Measurements from ENCODE around the gene DNMT3A.
"Not testable (repeated sequence)": the region's sequence is repeated elsewhere in the genome, so short reads cannot be mapped to it uniquely, and the experiment has no call there.

The DNMT3A gene

DNA sequence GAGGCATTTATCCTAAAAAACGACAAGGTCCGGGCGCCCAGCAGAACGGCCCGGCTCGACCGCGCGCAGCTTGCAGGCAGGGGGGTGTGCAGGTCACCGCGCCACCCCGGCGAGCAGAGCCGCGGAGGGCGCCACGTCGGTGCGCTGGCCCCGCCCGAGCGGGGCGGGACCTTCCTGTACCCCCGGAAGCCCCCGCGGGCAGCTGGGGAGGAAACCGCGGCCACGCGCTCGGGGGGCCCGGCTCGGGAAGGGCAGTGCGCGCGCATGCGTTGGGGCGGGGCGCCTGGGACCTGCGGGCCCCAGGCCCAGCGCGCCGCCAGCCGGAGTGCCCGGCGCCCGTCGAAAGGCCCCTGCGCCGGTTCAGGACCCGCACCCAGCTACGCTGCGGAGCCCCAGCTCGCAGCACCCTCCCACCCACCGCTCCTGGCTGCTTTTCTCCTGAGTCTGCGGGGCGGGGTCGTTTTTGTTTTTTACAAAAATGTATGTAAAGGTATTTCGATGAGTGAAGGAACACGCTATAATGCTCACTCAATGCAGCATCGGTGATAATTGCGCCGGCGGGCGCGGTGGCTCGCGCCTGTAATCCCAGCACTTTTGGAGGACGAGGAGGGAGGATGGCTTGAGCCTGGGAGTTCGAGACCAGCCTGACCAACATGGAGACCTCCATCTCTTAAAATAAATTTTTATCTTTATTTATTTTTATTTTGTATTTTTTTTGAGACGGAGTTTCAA lies 125.6 kb downstream of the DNMT3A start:
- peak; percentile 68 to 83 for DNase-seq (ENCODE audit: low read depth in 1 of 2, low spot score in 1 of 2)

DNA sequence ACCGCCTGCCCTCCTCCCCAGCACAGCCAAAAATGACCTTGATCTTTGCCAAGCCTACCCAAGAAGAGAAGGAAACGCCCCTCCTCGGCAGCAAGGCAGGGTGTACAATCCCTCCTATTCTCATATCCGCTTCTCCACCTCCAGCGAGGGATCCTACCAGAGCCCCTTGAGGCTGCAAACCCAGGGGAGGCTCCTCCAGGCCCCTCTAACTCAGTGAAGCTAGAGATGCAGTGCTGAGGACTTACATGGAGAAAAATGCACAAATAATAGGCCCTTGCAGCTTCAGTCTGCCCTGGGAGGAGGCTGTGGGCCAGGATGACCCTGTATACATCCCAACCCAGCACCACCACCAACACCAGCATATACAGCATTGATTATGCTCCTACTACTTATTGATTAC lies 126.5 kb downstream of the DNMT3A start:
- no peak for DNase-seq (ENCODE audit: low read depth in 1 of 2, low spot score in 1 of 2)

DNA sequence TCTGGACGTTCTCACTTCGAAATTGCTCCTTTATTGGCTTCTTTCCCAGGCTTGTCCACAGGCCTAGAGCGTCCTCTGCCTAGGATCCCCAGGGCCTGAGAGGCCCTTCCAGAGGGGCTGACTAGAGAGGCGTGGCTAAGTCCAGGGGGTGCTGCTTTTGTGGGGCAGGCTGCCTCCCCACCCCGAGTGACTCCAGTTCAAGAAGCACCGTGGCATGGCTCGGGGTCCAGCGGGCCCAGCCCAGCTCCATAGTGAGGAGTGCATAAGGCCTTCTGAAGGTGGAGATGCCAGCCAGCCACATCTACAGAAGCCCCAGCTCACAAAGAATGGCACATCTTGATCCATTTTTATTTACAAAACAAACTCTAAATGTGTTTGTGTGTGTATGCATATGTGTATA lies 128.5 kb downstream of the DNMT3A start:
- DNase-seq (ENCODE audit: low read depth in 1 of 2, low spot score in 1 of 2): no peak

DNA sequence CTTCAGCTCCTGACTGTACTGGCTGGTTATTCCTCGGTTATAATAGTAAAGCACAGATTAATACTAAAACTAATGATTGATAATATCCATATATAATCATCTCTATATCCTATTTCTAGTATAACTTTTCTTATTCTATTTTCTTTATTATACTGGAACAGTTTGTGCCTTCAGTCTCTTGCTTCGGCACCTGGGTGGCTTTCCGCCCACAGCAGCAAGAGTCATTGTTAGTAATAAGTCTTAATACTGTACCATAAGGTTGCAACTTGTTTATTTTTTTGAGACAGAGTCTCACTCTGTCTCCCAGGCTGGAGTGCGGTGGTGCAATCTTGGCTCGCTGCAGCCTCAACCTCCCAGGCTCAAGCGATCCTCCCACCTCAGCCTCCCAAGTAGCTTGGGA lies 130.8 kb downstream of the DNMT3A start:
- DNase-seq (ENCODE audit: low read depth in 1 of 2, low spot score in 1 of 2): not testable (repeated sequence)

DNA sequence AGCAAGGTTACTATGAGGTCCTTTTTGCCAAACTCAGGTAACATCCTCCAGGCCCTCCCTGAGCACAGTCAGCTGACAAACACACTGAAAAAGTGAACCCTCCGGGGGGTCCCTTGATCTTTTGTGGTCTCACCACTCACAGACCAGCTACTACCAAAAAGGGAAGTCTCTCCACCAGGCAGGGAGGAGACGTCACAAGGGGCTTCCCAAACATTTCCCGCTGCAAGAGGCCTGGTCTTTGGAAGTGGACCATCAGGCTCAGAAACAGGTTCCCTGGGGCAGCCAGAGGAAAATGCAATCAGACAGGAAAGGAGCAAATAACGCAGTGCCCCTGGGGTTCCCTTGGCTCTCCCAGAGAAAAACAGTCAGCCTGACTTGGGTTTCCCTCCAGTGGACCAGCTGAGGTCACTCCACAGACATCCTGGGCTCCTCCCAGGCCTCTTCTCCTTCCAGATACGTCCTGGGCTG lies 134.6 kb downstream of the DNMT3A start:
- no peak for DNase-seq (ENCODE audit: low read depth in 1 of 2, low spot score in 1 of 2)

DNA sequence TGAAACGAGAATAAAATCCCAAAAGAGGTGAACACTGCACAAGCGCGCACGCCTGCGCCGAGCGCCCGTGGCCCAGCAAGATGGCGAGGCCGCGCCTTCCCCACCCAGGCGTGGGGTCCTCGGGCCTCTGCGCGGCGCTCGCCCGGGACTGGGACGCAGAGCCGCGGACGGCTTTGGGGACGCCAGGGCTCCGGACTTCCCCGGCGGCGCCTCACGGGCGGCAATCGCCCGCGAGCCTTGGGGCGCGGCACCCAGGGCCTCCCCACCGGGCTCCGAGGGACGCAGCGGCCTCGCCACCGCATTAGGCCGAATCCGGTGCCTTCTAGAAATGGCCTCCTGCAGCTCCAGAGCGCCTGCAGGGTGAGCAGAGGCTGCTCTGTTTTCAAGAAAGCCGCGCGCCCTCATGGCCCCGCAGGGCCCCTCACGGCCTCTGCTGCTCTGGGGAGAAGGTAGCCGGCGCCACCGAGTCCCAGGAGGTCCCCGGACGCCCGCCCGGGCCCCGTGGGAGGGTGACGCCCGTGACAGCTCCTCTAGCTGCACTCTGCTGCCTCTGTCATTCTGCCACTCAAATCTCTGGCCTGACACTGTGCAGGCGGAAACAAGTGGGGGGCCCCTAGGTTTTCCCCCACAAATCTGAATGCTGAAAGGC lies 137.4 kb downstream of the DNMT3A start:
- DNase-seq (ENCODE audit: low read depth in 1 of 2, low spot score in 1 of 2): no peak

DNA sequence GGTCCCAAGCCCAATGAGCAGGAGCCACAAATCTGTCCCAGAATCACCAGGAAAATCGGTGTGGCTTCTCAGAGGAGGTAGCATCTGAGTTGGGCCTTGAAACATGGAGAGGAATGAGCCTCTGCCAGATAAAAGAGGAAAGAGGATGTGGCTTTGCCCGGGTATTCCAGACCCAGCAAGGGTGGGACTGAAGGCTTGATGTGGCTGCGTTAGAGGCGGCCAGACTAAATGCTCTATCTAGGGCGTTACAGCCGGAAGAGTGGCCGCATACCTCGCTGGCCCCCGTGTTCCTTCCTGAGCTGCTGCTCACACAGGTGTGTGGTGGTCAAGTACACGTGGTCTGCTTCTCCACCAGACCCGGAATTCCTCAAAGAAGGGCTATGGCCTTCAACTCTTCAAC lies 139.4 kb downstream of the DNMT3A start:
- no peak for DNase-seq (ENCODE audit: low read depth in 1 of 2, low spot score in 1 of 2)

DNA sequence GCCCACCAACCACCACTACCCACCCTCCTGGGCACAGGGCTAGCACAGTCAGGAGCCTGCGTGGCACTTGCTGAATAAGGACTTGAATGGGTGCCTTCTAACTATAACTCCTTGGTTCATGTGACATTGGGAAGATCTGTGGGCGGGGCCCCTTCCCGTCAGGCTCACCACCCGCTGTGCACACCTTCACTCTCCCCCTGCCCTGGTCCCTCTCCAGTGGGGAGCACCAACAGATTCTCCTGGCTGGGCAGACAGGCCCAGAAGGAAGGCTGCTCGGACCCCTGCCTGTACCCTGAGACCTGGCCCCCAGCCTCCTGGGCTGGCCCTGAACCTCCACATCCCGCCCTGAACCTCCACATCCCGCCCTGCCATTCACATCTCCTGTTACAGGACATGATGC lies 139.9 kb downstream of the DNMT3A start:
- no peak for DNase-seq (ENCODE audit: low read depth in 1 of 2, low spot score in 1 of 2)

DNA sequence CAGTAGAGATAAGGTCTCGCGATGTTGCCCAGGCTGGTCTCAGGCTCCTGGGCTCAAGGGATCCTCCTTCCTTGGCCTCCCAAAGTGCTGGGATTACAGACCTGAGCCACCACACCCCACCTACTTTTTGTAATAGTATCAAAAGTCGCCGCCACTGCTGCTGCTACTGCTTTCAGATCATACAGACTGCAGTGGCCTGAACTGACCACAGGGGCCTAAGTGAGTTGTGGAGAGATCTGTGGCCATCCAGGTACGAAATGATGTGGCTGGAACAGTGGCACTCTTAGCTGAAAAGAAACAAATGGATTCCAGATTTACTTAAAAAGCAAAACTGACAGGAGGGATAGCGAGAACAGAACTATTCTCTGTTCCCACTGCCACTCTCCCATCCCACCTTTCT lies 140.5 kb downstream of the DNMT3A start:
- no peak for DNase-seq (ENCODE audit: low read depth in 1 of 2, low spot score in 1 of 2)

DNA sequence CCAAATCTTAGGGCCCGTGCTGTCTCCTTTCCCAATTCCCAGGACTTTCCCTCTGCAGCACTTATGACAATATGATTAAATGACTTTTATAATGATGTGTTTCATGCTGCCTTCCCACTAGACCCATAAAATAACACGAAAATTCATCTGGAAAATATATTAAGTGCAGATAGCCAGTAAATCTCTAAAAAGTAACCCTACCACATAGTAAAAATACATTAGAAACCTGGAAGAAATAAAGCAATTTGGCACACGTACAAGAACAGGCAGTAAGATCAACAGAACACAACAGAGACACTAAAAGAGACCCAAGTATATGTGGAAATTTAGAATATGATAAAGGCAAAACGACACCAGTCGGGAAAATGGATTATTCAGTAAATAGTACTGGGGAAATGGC lies 143.1 kb downstream of the DNMT3A start:
- no peak for DNase-seq (ENCODE audit: low read depth in 1 of 2, low spot score in 1 of 2)

DNA sequence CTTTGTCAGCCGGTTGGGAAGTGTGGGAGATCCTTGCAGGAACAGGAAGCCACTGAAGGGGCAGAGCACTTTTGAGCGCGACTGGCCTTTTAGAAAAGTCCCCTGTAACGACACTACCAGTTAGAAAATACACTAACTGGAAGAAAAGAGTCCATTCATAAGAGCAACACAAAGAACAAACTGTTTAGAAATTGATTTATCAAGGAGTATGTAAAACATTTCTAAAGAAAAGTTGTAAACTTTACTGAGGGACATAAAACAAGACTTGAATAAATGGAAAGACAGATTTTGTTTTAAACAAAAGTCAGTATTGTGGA lies 143.6 kb downstream of the DNMT3A start:
- no peak for DNase-seq (ENCODE audit: low read depth in 1 of 2, low spot score in 1 of 2)

DNA sequence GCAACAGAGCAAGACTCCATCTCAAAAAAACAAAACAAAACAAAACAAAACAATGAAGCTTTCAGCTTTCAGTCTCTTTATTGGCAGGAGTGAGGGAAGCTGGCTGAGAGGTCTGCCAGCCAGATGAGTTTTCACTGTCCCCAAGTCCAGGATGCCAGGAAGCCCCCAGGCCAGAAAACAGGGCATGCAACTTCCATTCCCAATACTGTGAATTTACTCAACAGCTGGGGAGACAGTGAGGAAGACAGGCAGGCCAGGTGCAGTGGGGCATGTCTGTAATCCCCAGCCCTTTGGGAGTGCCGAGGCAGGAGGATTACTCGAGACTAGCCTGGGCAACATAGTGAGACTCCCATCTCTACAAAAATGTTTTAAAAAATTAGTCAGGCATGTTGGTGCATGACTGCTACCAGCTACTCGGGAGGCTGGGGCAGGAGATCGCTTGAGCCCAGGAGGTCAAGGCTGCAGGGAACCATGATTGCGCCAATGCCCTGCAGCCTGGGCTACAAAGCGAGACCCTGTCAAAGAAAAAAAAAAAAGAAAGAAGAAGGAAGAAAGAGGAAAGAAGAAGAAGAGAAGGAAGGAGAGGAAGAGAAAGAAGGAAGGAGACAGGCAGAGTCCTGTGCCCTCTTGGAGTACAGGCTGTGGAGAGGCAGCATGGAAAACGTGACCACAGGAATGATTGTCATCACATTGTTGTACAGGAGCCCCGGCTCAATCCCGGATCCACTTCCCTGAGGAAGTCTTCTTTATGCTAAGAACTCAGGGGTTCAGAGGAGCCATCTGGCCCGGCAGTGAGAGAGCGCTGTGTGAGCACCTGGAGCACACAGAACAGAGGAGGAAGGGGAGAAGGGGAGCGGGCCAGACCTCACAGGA lies 144.2 kb downstream of the DNMT3A start:
- no peak for DNase-seq (ENCODE audit: low read depth in 1 of 2, low spot score in 1 of 2)

DNA sequence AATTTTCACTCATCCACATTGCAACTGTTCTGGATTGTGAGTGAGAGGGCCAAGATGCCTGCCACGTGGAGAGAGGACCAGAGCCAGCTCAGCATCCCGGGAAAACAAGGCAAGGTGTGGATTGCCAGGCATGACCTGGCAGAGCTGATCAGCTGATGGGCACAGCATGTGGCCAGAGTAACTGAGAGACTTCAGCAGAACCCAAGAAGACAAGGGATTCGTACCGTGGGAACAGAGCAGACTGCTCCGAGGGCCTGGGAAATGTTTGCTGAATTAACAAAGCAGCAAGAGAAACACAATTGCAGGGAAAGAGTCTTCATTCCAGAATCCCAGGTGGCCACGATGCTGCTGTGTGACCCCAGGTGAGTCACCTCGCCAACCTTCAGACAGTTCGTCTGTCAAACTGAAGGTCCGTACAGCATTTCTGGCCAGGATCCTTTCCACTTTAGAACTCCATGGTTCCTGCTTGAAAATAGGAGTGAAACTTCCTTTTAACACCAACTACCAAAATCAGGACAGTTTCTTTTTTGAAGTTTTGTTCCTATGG lies 147.1 kb downstream of the DNMT3A start:
- no peak for DNase-seq (ENCODE audit: low read depth in 1 of 2, low spot score in 1 of 2)

DNA sequence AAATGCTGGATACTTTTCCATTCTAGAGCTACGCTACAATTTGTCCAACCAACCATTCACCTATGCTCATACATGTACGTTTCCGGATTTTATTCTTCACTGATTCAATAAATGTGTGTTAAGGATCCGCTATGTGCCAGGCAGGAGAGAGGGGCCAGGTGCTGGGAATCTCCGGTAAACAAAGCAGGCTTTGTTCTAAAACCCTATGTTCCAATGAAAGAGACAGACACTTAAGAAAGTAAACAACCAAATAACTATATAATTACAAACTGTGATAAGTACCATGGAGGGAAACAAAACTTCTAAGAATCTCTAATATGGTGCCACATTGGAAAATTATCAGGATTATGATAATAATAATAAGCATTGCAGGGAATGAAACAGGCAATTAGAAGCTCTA lies 151.2 kb downstream of the DNMT3A start:
- DNase-seq (ENCODE audit: low read depth in 1 of 2, low spot score in 1 of 2): no peak

DNA sequence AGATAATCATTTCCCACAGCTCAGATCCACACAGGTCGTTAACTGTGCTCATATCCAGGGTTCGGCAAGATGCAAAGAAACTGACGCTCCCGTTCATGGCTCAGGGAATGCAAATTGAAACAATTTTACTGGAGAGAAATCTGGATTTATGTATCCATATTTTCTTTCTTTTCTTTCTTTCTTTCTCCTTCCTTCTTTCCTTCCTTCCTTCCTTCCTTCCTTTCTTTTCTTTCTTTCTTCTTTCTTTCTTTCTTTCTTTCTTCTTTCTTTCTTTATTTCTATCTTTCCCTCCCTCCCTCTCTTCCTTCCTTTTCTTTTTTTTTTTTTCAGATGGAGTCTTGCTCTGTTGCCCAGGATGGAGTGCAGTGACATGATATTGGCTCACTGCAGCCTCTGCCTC lies 153.3 kb downstream of the DNMT3A start:
- no peak for DNase-seq (ENCODE audit: low read depth in 1 of 2, low spot score in 1 of 2)

DNA sequence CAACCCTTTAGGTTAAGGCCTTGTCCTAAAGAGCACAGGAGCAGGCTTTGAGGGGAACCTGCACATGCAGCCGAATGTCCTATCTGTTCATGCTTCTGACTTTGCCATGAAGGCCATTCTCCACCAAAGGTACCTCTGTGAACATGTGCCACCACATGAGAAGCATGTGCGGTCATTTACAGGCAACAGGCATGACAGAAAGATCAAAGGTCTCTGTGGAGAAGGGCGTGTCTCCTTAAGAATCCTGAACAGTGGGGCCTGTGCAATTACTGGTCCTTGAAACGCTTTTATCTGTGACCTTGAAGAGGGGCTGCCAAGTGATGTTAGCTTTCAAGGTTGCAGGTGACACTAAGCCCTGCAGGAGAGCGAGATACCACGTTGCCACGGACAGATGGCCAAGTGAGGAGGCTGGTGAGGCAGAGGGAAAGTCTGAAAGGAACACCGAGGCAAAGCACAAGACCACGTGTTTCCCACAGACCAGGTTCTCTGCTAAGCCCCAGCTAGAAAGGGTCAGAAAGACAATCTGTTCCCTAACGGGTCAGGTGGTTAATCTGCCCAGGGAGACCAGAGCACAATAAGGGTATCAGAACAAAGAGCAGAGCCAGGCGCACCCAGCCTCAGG lies 153.9 kb downstream of the DNMT3A start:
- no peak for DNase-seq (ENCODE audit: low read depth in 1 of 2, low spot score in 1 of 2)

DNA sequence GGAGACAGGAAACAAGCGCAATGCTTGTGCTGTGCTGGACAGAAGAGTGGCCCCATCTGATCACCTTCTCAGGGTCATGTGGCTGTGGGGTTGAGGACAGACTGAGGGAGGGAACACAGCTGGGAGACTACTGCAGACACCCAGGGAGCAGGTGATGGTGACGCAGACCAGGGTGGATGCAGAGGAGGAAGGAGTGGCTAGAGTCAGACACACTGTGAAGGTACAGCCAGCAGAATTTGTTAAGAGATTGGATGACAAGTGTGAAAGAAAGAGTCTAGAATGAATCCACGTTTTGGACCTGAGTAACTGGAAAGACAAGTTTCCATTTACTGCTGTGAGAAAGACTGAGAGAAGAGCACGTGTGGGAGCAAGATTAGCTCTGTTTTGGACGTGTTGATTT lies 157.5 kb downstream of the DNMT3A start:
- DNase-seq (ENCODE audit: low read depth in 1 of 2, low spot score in 1 of 2): no peak

DNA sequence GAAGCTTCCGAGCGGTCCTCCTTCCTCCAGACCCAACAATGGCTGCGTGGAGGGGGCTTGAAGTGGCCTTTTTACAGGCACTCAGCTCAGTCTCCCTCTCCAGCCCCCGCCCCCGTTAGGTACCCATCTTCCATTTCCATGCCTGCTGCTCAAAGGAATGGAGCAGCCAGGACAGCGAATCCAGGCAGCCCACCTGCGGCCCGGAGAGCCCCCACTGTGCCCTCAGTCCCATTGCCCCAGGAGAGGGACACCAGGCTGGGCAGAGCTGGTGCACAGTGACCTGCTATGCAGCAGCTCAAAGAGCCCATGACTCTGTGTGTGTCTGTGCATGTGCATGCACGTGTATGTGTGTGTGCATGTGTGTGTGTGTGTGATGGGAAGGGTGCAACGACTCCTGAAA lies 162.7 kb downstream of the DNMT3A start:
- no peak for DNase-seq (ENCODE audit: low read depth in 1 of 2, low spot score in 1 of 2)

Measured in stimulated activated CD4-positive, alpha-beta T cell treated with anti-CD3 and anti-CD28 coated beads, Interleukin-15, amount 100 ng/mL, for 1 hour (primary cell).